Mesodermal cell (in vitro differentiated cells): ENCODE results near the gene FAM241B. TPM values are rescaled to one million over a fixed set of nuclear protein-coding genes. Genes with fewer than 3 reads are reported as not detected.
A peak's percentile ranks its signal among the peaks of the same experiment; 100 is the strongest.

Experiments used
- H3K27ac ChIP-seq: 2 replicates; pipeline ENCODE4 v1.7.0; 2013; ENCODE audit warnings: mild to moderate bottlenecking, low read depth, low read length, moderate library complexity; ENCODE audit not compliant: severe bottlenecking
- H3K36me3 ChIP-seq: 2 replicates; pipeline ENCODE4 v1.7.1; 2013; ENCODE audit warnings: mild to moderate bottlenecking, low read length, moderate library complexity; ENCODE audit not compliant: control insufficient read depth, insufficient read depth
- H3K4me1 ChIP-seq: one replicate; pipeline ENCODE4 v1.7.1; 2013; ENCODE audit warnings: mild to moderate bottlenecking, low read length; ENCODE audit not compliant: insufficient read depth, control insufficient read depth, poor library complexity, severe bottlenecking
- H3K4me3 ChIP-seq: 2 replicates; pipeline ENCODE4 v1.7.0; 2013; ENCODE audit warnings: low read length, control low read depth, mild to moderate bottlenecking; ENCODE audit not compliant: insufficient read depth, poor library complexity, severe bottlenecking; ENCODE audit errors: extremely low read depth
- H3K9me3 ChIP-seq: 2 replicates; pipeline ENCODE4 v1.7.1; 2013; ENCODE audit warnings: mild to moderate bottlenecking, low read length, moderate library complexity; ENCODE audit not compliant: control insufficient read depth
- WGBS, 2 experiments: methylation state at CpG; one replicate each; pipeline ENCODE4 v1.1.5; 2013; ENCODE audit warnings: missing lambda C conversion rate in 2 of 2; ENCODE audit not compliant: insufficient coverage in 2 of 2; 5-methylcytosine and 5-hydroxymethylcytosine counted together
- polyA plus RNA-seq, 2 experiments: library from polyadenylated mRNA; stranded (reverse); fragments of 50-300 nt; gene quantifications; one replicate each; pipeline ENCODE4 v1.2.3, GENCODE V29; 2013

Gene FAM241B, protein sequence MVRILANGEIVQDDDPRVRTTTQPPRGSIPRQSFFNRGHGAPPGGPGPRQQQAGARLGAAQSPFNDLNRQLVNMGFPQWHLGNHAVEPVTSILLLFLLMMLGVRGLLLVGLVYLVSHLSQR
- polyA plus RNA-seq (2013, experiment 1 of 2), result 3.8 TPM
- 3.1 TPM for polyA plus RNA-seq (2013, experiment 2 of 2)

DNA sequence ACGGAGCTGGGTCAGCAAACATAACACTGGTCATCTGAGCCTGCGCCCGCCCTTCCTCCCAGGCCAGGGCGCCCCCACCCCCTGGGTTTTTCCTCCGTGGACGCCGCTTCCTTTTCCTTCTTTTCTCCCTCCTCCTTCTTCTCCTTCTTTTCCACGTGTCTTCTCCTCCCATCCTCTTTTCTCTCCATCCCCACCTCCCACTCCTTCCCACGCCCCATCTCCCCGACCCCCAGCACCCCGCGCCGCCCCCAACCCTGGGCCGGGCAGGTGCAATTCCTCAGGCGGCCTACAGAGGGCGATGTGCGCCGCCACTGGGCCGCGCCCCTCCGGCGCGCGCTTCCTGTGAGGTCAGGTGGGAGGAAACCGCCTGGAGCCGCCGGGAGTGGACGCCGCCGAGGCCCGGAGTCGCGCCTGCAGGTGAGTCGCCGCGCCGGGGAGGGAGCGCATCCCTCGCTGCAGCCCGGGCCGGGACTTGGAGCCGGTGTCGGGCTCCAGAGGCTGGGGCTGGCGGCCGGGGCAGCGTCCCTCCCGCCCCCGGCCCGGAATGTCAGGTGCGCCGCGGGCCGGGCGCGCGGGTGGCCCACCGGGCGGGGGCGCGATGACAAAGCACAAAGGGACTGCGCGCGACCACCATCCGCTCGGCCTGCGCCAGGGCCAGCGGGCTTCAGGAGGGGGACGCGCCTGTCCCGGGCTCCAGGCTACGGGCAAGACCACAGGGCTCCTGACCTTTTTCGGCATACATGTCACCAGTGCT is at the start of gene FAM241B:
FAM241B (plus strand) TSS at position 351 of the 754 bp plus-strand sequence. CDS start 1,497 bp downstream, outside the sequence.
- Histone ChIP-seq H3K4me1 (no peaks in the 10 kb centered on the region), H3K36me3 (no peaks in the 10 kb centered on the region), H3K4me3 (peak within 1 kb of the TSS; percentile 52), H3K9me3 (no peaks in the 10 kb centered on the region), H3K27ac (no peak within 1 kb of the TSS)
- 4% methylated on average over 44 to 67 of the region's 72 CpGs for WGBS, 2 experiments

GRCh38 chr10:69580435-69580834 is 49.6 kb upstream of the FAM241B start:
- Histone ChIP-seq H3K4me1 (no peaks in the 10 kb centered on the region), H3K36me3 (no peaks in the 10 kb centered on the region), H3K4me3 (no peak overlapping the region), H3K9me3 (no peaks in the 10 kb centered on the region), H3K27ac (no peak overlapping the region)
- 60 to 72% methylated on average over 3 to 4 of the region's 5 CpGs for WGBS, 2 experiments

GRCh38 chr10:69583106-69583505 is 46.9 kb upstream of the FAM241B start:
- no peaks in the 10 kb centered on the region for H3K36me3 ChIP-seq
- no peak overlapping the region for H3K27ac ChIP-seq
- WGBS, 2 experiments, result 60 to 88% methylated on average over 1 of the region's 2 CpGs
- H3K9me3 ChIP-seq, result no peaks in the 10 kb centered on the region
- no peak overlapping the region for H3K4me3 ChIP-seq
- no peaks in the 10 kb centered on the region for H3K4me1 ChIP-seq

DNA sequence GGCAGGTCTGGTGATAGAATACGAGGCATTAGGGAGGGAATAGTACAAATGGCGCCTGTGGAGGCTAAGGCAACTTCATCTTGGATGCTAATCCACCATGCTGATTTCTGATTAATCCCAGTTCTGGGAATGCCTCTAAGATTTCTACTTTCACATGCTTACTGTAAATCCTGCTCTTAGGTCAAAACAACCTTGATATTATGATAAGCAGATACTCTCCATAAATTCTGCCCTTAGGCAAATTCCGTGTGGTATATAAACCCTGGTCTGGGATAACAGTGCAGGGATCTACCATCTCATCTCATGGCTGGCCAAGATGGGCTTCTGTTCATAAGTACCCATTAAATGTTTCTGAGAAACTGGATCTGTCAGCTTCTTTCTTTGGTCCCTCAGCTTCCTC is 45.4 kb upstream of the FAM241B start:
- H3K4me1 ChIP-seq, result no peaks in the 10 kb centered on the region
- H3K9me3 ChIP-seq, result no peaks in the 10 kb centered on the region
- no peak overlapping the region for H3K4me3 ChIP-seq
- no peak overlapping the region for H3K27ac ChIP-seq
- no peaks in the 10 kb centered on the region for H3K36me3 ChIP-seq
- 78 to 100% methylated on average over 2 to 3 of the region's 3 CpGs for WGBS, 2 experiments

DNA sequence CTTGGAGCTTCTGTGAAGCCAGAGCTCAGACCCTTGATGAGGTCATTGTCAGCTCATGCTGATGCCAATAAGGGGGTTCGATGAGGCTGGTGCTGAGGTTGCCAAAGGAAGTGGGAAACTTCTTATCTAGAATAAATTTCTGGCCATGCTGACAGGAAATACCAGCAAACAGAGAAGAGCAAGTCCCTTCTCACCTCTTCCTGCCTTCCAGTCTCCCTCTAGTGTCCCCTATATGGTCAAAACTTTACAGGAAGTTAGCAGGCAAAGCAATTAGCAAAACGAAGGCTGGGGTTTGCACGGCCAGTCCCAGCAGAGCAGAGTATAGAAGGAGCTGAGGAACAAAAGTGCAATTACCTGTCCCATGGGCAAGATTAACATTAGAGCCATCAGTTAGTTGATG is 41.7 kb upstream of the FAM241B start:
- Histone ChIP-seq H3K4me3 (no peak overlapping the region), H3K9me3 (no peaks in the 10 kb centered on the region), H3K4me1 (no peaks in the 10 kb centered on the region), H3K36me3 (no peaks in the 10 kb centered on the region), H3K27ac (no peak overlapping the region)
- 17 to 32% methylated on average over 2 of the region's 3 CpGs for WGBS, 2 experiments

GRCh38 chr10:69600761-69601330 is 29.2 kb upstream of the FAM241B start:
- no peak overlapping the region for H3K27ac ChIP-seq
- H3K4me3 ChIP-seq, result no peak overlapping the region
- H3K36me3 ChIP-seq, result no peaks in the 10 kb centered on the region
- H3K9me3 ChIP-seq, result no peaks in the 10 kb centered on the region
- 87 to 94% methylated on average over 5 of the region's 5 CpGs for WGBS, 2 experiments
- no peaks in the 10 kb centered on the region for H3K4me1 ChIP-seq

GRCh38 chr10:69609077-69609476 is 21.0 kb upstream of the FAM241B start:
- Histone ChIP-seq H3K27ac (no peak overlapping the region), H3K9me3 (peaks cover 1% of the 10 kb centered on the region), H3K4me1 (no peaks in the 10 kb centered on the region), H3K4me3 (no peak overlapping the region), H3K36me3 (no peaks in the 10 kb centered on the region)
- WGBS, 2 experiments, result no CpG with 5 or more reads among the region's 1 CpG

- no peak overlapping the region for H3K27ac ChIP-seq
- H3K9me3 ChIP-seq, result peaks cover 5% of the 10 kb centered on the region
- no peak overlapping the region for H3K4me3 ChIP-seq
- no peaks in the 10 kb centered on the region for H3K36me3 ChIP-seq
- no peaks in the 10 kb centered on the region for H3K4me1 ChIP-seq
Observed at GRCh38 chr10:69612760-69613159, 17.3 kb upstream of the FAM241B start.

DNA sequence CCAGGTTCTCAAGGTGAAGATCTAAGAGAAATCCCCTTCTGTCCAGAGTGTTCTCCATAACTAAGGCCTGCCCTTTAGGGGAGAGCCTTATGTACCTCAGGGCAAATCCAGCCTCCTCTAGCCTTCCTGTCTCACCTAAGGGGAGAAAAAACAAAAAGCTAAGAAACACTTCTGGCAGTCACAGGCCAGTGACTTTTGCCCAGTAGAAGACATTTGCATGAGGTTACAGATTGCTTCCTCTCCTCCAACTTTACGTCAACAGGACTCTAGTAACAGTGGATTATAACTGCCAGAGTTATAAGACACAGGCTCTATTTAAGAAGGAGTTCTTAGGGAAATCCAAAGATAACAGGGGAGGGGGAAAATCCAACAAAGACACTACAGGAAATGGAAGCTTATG is 15.9 kb upstream of the FAM241B start:
- no CpG with 5 or more reads among the region's 1 CpG for WGBS, 2 experiments
- no peak overlapping the region for H3K4me3 ChIP-seq
- H3K4me1 ChIP-seq, result no peaks in the 10 kb centered on the region
- peaks cover 5% of the 10 kb centered on the region for H3K9me3 ChIP-seq
- H3K27ac ChIP-seq, result no peak overlapping the region
- no peaks in the 10 kb centered on the region for H3K36me3 ChIP-seq

- WGBS, 2 experiments, result 69 to 100% methylated on average over 1 of the region's 4 CpGs
- peaks cover 5% of the 10 kb centered on the region for H3K9me3 ChIP-seq
- no peak overlapping the region for H3K27ac ChIP-seq
- no peaks in the 10 kb centered on the region for H3K4me1 ChIP-seq
- no peak overlapping the region for H3K4me3 ChIP-seq
- H3K36me3 ChIP-seq, result no peaks in the 10 kb centered on the region
Observed at GRCh38 chr10:69616358-69616757, 13.7 kb upstream of the FAM241B start.

DNA sequence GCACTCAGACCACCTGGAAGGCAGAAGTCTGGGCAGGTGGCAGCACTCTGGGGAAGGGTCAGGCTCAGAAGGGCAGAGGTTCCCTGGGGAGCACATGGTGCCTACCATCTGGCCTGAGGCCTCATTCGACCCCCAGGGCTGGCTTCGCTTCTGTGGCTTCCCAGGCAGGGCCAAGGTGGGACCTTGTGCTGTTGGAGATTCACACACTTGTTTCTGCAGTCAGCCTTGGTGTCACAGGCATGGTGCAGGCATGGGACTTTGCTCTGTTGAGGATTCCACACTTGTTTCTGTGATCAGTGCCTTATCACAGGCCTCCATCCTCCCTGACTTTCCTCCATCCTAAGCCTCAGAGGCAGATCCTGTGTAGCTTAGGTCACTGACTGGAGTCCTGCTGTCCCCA is 11.3 kb upstream of the FAM241B start:
- Histone ChIP-seq H3K9me3 (peaks cover 5% of the 10 kb centered on the region), H3K4me1 (no peaks in the 10 kb centered on the region), H3K4me3 (no peak overlapping the region), H3K36me3 (no peaks in the 10 kb centered on the region), H3K27ac (no peak overlapping the region)
- WGBS, 2 experiments, result 86 to 91% methylated on average over 2 of the region's 2 CpGs
